Mesendoderm (in vitro differentiated cells): ENCODE data around the gene ADCY9.
"Not testable (repeated sequence)": the region's sequence is repeated elsewhere in the genome, so short reads cannot be mapped to it uniquely, and the experiment has no call there.

Experiments
- DNase-seq: peaks from one replicate; pipeline ENCODE4 v3.0.0; 2013
- H2AK5ac ChIP-seq: 2 replicates; pipeline ENCODE4 v1.6.1; 2013; ENCODE audit warnings: low read length, inconsistent platforms
- H2BK120ac ChIP-seq: 2 replicates; pipeline ENCODE4 v1.6.1; 2013; ENCODE audit warnings: low read depth, mild to moderate bottlenecking, low read length, moderate library complexity, mixed read lengths
- H2BK15ac ChIP-seq: replicated peaks from 2 replicates; pipeline ENCODE4 v1.6.1; 2013; ENCODE audit warnings: low read depth, mild to moderate bottlenecking, moderate library complexity
- H2BK5ac ChIP-seq: 2 replicates; pipeline ENCODE4 v1.6.1; 2013; ENCODE audit warnings: low read length, inconsistent platforms
- H3K18ac ChIP-seq: 2 replicates; pipeline ENCODE4 v1.6.1; 2013; ENCODE audit warnings: mild to moderate bottlenecking, low read length, mixed read lengths
- H3K23ac ChIP-seq: one replicate; pipeline ENCODE4 v1.6.1; 2013; ENCODE audit warnings: low read length
- H3K27ac ChIP-seq: 2 replicates; pipeline ENCODE4 v1.5.1; 2013; ENCODE audit warnings: low read depth, mild to moderate bottlenecking, inconsistent platforms, low read length, moderate library complexity
- H3K27me3 ChIP-seq: 2 replicates; pipeline ENCODE4 v1.6.1; 2013; ENCODE audit warnings: low read length, control low read depth, mild to moderate bottlenecking, inconsistent platforms; ENCODE audit not compliant: insufficient read depth, poor library complexity
- H3K36me3 ChIP-seq: 2 replicates; pipeline ENCODE4 v1.6.1; 2013; ENCODE audit warnings: low read length, inconsistent platforms; ENCODE audit not compliant: control insufficient read depth, insufficient read depth
- H3K4ac ChIP-seq: one replicate; pipeline ENCODE4 v1.6.1; 2013; ENCODE audit warnings: low read depth, mild to moderate bottlenecking, low read length, moderate library complexity
- H3K4me1 ChIP-seq: 2 replicates; pipeline ENCODE4 v1.6.1; 2013; ENCODE audit warnings: low read depth, low read length, inconsistent platforms; ENCODE audit not compliant: control insufficient read depth
- H3K4me2 ChIP-seq: 2 replicates; pipeline ENCODE4 v1.6.1; 2013; ENCODE audit warnings: low read length
- H3K4me3 ChIP-seq: 2 replicates; pipeline ENCODE4 v1.5.1; 2013; ENCODE audit warnings: mild to moderate bottlenecking, low read length
- H3K56ac ChIP-seq: one replicate; pipeline ENCODE4 v1.6.1; 2013; ENCODE audit warnings: low read length
- H3K79me1 ChIP-seq: 2 replicates; pipeline ENCODE4 v1.6.1; 2013; ENCODE audit warnings: low read length, inconsistent platforms
- H3K79me2 ChIP-seq: 2 replicates; pipeline ENCODE4 v1.6.1; 2013; ENCODE audit warnings: mild to moderate bottlenecking, low read length; ENCODE audit not compliant: control insufficient read depth, insufficient read depth
- H3K9ac ChIP-seq: 2 replicates; pipeline ENCODE4 v1.6.1; 2013; ENCODE audit warnings: low read length, inconsistent platforms
- H4K5ac ChIP-seq: one replicate; pipeline ENCODE4 v1.6.1; 2013; ENCODE audit warnings: low read length
- H4K8ac ChIP-seq: one replicate; pipeline ENCODE4 v1.6.1; 2013; ENCODE audit warnings: low read depth, mild to moderate bottlenecking, control low read depth, low read length, moderate library complexity
- WGBS: extraction: QIAGEN DNeasy Blood & Tissue Kit; methylation state at CpG from one replicate; pipeline ENCODE4 v1.1.7; 2013; ENCODE audit warnings: low lambda C conversion rate, missing lambda C conversion rate; ENCODE audit not compliant: insufficient coverage; ENCODE audit errors: extremely low coverage; 5-methylcytosine and 5-hydroxymethylcytosine counted together

ADCY9 gene

GRCh38 chr16:4156503-4156902 is 40.3 kb upstream of the ADCY9 start:
- not testable (repeated sequence) for H3K4me3 ChIP-seq, H2BK15ac ChIP-seq, H3K9ac ChIP-seq, H3K36me3 ChIP-seq, H3K4ac ChIP-seq, H3K56ac ChIP-seq, H4K8ac ChIP-seq, H3K4me1 ChIP-seq, H3K27me3 ChIP-seq, H3K23ac ChIP-seq, H2AK5ac ChIP-seq, H3K79me2 ChIP-seq, H2BK5ac ChIP-seq, H3K4me2 ChIP-seq, H3K18ac ChIP-seq, H2BK120ac ChIP-seq, H3K79me1 ChIP-seq, H4K5ac ChIP-seq, DNase-seq, H3K27ac ChIP-seq
- WGBS: no CpG with 5 or more reads among the region's 3 CpGs

DNA sequence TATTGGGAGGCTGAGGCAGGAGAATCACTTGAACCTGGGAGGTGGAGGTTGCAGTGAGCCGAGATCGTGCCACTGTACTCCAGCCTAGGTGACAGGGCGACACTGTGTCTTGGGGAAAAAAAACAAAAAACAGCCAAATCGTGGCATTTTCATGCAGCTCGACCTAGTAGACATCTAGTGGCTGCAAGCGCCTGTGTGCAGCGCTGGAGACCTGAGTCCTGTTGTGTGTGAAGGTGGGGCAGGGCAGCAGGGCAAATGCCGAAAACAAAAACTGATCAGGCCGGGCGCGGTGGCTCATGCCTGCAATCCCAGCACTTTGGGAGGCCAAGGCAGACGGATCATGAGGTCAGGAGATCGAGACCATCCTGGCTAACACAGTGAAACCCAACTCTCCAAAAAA is 37.1 kb upstream of the ADCY9 start:
- WGBS: no CpG with 5 or more reads among the region's 13 CpGs

DNA sequence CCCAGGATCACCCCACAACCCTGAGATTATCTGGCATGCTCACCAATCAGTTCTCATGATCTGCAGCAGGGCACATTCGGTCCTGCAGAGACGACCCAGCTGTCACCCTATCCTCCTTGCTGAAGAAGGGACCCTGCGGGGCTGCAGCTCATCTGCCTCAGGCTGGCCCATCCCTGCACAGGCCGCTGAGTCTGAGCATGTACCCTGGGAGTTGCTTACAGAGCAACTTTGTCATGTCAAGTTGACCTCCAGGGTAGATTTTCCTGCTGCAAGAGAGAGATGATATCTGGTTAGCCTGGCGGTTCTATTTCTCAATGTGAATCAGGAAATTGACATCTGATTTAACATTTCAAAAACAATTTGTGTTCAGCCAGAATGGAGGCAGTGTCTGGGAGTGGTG is 36.0 kb upstream of the ADCY9 start:
- Histone ChIP-seq H3K79me1 (no peaks in the 10 kb centered on the region), H3K36me3 (no peaks in the 10 kb centered on the region), H4K8ac (no peak overlapping the region), H2AK5ac (no peak overlapping the region), H3K4me2 (no peak overlapping the region), H3K18ac (no peak overlapping the region), H4K5ac (no peak overlapping the region), H3K79me2 (no peaks in the 10 kb centered on the region), H3K56ac (no peak overlapping the region), H3K4me3 (no peak overlapping the region), H2BK5ac (no peak overlapping the region), H3K27me3 (no peaks in the 10 kb centered on the region), H3K4me1 (no peaks in the 10 kb centered on the region), H3K27ac (no peak overlapping the region), H2BK15ac (no peak overlapping the region), H3K9ac (no peak overlapping the region), H3K4ac (no peak overlapping the region), H2BK120ac (no peak overlapping the region), H3K23ac (no peak overlapping the region)
- DNase-seq: no peak
- no CpG with 5 or more reads among the region's 5 CpGs for WGBS

More for the DNA sequence above, 37.1 kb upstream of the ADCY9 start:
- not testable (repeated sequence) for H3K4ac ChIP-seq, H3K9ac ChIP-seq, H3K18ac ChIP-seq, H4K5ac ChIP-seq, H3K56ac ChIP-seq, H2BK120ac ChIP-seq, H3K4me2 ChIP-seq, H3K4me1 ChIP-seq, H3K79me2 ChIP-seq, H3K36me3 ChIP-seq, H2AK5ac ChIP-seq, H4K8ac ChIP-seq, DNase-seq, H2BK5ac ChIP-seq, H3K23ac ChIP-seq, H3K4me3 ChIP-seq, H3K79me1 ChIP-seq, H3K27me3 ChIP-seq, H3K27ac ChIP-seq, H2BK15ac ChIP-seq

DNA sequence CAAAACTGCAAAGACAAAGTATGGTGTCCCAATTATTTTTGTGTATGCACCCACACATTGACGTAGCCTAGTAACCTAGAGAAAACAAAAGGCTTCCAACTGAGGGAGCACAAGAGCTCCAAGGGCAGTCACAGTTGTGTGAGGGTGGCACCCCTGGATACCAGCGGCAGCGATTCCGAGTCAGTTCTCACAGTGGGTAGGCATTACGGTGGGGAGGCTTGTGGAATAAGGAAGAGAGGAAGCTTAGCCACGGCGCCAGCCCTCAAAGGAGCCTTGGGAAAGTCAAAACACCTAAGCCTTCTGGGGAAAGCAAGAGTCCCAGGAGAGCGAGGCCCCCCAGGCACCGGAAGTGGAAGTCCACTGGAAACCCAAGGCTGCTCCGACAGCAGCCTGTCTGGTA is 31.0 kb upstream of the ADCY9 start:
- Histone ChIP-seq H4K5ac (no peak overlapping the region), H3K27me3 (no peaks in the 10 kb centered on the region), H2BK5ac (no peak overlapping the region), H2BK15ac (no peak overlapping the region), H3K56ac (no peak overlapping the region), H3K18ac (no peak overlapping the region), H3K4me3 (no peak overlapping the region), H3K4me1 (no peaks in the 10 kb centered on the region), H2BK120ac (no peak overlapping the region), H2AK5ac (no peak overlapping the region), H3K23ac (no peak overlapping the region), H3K79me2 (no peaks in the 10 kb centered on the region), H3K4me2 (no peak overlapping the region), H3K36me3 (no peaks in the 10 kb centered on the region), H4K8ac (no peak overlapping the region), H3K9ac (no peak overlapping the region), H3K79me1 (no peaks in the 10 kb centered on the region), H3K4ac (no peak overlapping the region), H3K27ac (no peak overlapping the region)
- no peak for DNase-seq
- no CpG with 5 or more reads among the region's 10 CpGs for WGBS

GRCh38 chr16:4142268-4142667 is 26.0 kb upstream of the ADCY9 start:
- Histone ChIP-seq H3K27ac (no peak overlapping the region), H3K4me1 (no peaks in the 10 kb centered on the region), H3K79me2 (no peaks in the 10 kb centered on the region), H3K23ac (no peak overlapping the region), H2BK15ac (no peak overlapping the region), H3K36me3 (no peaks in the 10 kb centered on the region), H2AK5ac (no peak overlapping the region), H3K27me3 (no peaks in the 10 kb centered on the region), H2BK5ac (no peak overlapping the region), H3K9ac (no peak overlapping the region), H3K18ac (no peak overlapping the region), H3K56ac (no peak overlapping the region), H4K5ac (no peak overlapping the region), H2BK120ac (no peak overlapping the region), H3K79me1 (no peaks in the 10 kb centered on the region), H3K4me2 (no peak overlapping the region), H3K4ac (no peak overlapping the region), H3K4me3 (no peak overlapping the region), H4K8ac (no peak overlapping the region)
- WGBS: no CpG with 5 or more reads among the region's 5 CpGs
- no peak for DNase-seq

DNA sequence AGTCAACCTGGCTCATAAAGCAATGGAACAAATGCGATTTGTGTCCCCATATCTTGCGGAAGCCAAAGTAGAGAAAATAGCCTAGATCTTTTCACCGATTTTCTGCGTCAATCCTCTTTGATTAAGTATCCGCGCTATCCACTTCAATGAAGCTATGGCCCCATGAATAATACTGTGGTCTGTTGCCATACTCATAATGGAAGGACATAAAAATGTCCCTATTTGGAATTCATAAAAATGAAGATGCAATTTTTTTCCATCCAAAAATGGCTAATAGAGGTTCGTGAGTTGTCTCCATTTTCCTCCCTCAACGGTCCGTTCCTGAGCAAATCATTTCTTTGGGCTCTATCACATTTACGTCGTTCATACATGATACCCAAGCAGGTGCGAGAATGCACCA is 25.4 kb upstream of the ADCY9 start:
- Histone ChIP-seq H4K5ac (no peak overlapping the region), H3K79me1 (no peaks in the 10 kb centered on the region), H2AK5ac (no peak overlapping the region), H4K8ac (no peak overlapping the region), H3K23ac (no peak overlapping the region), H3K9ac (no peak overlapping the region), H3K4me2 (no peak overlapping the region), H3K56ac (no peak overlapping the region), H3K18ac (no peak overlapping the region), H3K4ac (no peak overlapping the region), H3K4me1 (no peaks in the 10 kb centered on the region), H3K79me2 (no peaks in the 10 kb centered on the region), H2BK5ac (no peak overlapping the region), H2BK15ac (no peak overlapping the region), H2BK120ac (no peak overlapping the region), H3K27ac (no peak overlapping the region), H3K27me3 (no peaks in the 10 kb centered on the region), H3K36me3 (no peaks in the 10 kb centered on the region), H3K4me3 (no peak overlapping the region)
- DNase-seq: no peak
- no CpG with 5 or more reads among the region's 12 CpGs for WGBS
